ENCODE results near the gene RALGPS1.

DNA sequence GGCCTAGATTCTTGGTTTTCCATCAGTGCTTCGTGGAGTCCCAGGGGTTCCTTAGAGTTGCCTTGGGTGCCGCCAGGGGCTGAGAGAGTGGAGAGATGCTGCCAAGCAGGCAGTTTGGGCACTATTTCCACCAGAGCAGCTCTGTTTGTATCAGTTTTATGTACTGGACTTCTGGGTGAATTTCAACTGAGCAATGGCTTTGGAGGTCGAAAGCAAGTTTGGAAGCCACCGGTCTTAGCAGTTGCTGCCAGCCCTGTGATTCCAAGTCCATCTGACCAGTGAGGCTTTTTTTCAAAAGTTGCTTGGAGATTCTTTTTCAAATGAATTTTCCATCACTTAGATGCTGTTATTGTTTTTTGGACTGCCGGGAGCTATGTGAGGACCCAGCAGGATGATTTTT lies 139.4 kb downstream of the RALGPS1 start:
- TF ChIP-seq ZNF48 (tag by site-specific recombination; IDR thresholded peaks at IDR 0.05) (no peak), YY1 (tag by site-specific recombination; IDR thresholded peaks at IDR 0.05) (no peak)
- TF ChIP-seq, protein P1, sequence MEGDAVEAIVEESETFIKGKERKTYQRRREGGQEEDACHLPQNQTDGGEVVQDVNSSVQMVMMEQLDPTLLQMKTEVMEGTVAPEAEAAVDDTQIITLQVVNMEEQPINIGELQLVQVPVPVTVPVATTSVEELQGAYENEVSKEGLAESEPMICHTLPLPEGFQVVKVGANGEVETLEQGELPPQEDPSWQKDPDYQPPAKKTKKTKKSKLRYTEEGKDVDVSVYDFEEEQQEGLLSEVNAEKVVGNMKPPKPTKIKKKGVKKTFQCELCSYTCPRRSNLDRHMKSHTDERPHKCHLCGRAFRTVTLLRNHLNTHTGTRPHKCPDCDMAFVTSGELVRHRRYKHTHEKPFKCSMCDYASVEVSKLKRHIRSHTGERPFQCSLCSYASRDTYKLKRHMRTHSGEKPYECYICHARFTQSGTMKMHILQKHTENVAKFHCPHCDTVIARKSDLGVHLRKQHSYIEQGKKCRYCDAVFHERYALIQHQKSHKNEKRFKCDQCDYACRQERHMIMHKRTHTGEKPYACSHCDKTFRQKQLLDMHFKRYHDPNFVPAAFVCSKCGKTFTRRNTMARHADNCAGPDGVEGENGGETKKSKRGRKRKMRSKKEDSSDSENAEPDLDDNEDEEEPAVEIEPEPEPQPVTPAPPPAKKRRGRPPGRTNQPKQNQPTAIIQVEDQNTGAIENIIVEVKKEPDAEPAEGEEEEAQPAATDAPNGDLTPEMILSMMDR (tag by site-specific recombination; IDR thresholded peaks at IDR 0.05): no peak
